HUES48 (cell line): Measurements from ENCODE around the gene ANKS1A.
"Not testable (repeated sequence)": the region's sequence is repeated elsewhere in the genome, so short reads cannot be mapped to it uniquely, and the experiment has no call there.

Experiments
- H3K27ac ChIP-seq: one replicate; pipeline ENCODE4 v1.7.0; 2013; ENCODE audit warnings: low read depth, low read length, inconsistent platforms
- H3K27me3 ChIP-seq: 2 replicates; pipeline ENCODE4 v1.6.1; 2013; ENCODE audit warnings: mild to moderate bottlenecking, low read length; ENCODE audit not compliant: control insufficient read depth, insufficient read depth
- H3K36me3 ChIP-seq: 2 replicates; pipeline ENCODE4 v1.6.1; 2013; ENCODE audit warnings: low read length; ENCODE audit not compliant: control insufficient read depth, insufficient read depth
- H3K4me1 ChIP-seq: 2 replicates; pipeline ENCODE4 v1.6.1; 2013; ENCODE audit warnings: mild to moderate bottlenecking, low read length; ENCODE audit not compliant: control insufficient read depth, insufficient read depth
- H3K4me3 ChIP-seq: 2 replicates; pipeline ENCODE4 v1.5.1; 2013; ENCODE audit warnings: mild to moderate bottlenecking, low read depth, low read length
- H3K9ac ChIP-seq: 2 replicates; pipeline ENCODE4 v1.6.1; 2013; ENCODE audit warnings: mild to moderate bottlenecking, low read depth, low read length, moderate library complexity
- H3K9me3 ChIP-seq: 2 replicates; pipeline ENCODE4 v1.6.1; 2013; ENCODE audit warnings: low read length; ENCODE audit not compliant: control insufficient read depth, insufficient read depth

ANKS1A gene

GRCh38 chr6:35136185-35136584, 247.1 kb downstream of the ANKS1A start:
- Histone ChIP-seq H3K27ac (no peak overlapping the region), H3K27me3 (no peaks in the 10 kb centered on the region), H3K4me1 (peaks cover 5% of the 10 kb centered on the region), H3K4me3 (no peak overlapping the region), H3K9me3 (no peaks in the 10 kb centered on the region), H3K36me3 (no peaks in the 10 kb centered on the region), H3K9ac (no peak overlapping the region)

- not testable (repeated sequence) for H3K9me3 ChIP-seq, H3K4me1 ChIP-seq, H3K9ac ChIP-seq, H3K27me3 ChIP-seq, H3K27ac ChIP-seq, H3K36me3 ChIP-seq, H3K4me3 ChIP-seq
Measured at GRCh38 chr6:35138191-35138590, 249.1 kb downstream of the ANKS1A start.

- Histone ChIP-seq H3K4me1 (peaks cover 5% of the 10 kb centered on the region), H3K4me3 (no peak overlapping the region), H3K9ac (no peak overlapping the region), H3K9me3 (no peaks in the 10 kb centered on the region), H3K27me3 (no peaks in the 10 kb centered on the region), H3K36me3 (no peaks in the 10 kb centered on the region), H3K27ac (no peak overlapping the region)
Measured at GRCh38 chr6:35139470-35139869, 250.4 kb downstream of the ANKS1A start.

GRCh38 chr6:35139924-35140638, 251.0 kb downstream of the ANKS1A start:
- Histone ChIP-seq H3K27ac (no peak overlapping the region), H3K9me3 (no peaks in the 10 kb centered on the region), H3K4me3 (no peak overlapping the region), H3K9ac (no peak overlapping the region), H3K27me3 (no peaks in the 10 kb centered on the region), H3K4me1 (peaks cover 5% of the 10 kb centered on the region), H3K36me3 (no peaks in the 10 kb centered on the region)

- no peak overlapping the region for H3K27ac ChIP-seq
Measured at GRCh38 chr6:35140639-35141006, 251.6 kb downstream of the ANKS1A start.

More at GRCh38 chr6:35140639-35141006, 251.6 kb downstream of the ANKS1A start:
- peaks cover 5% of the 10 kb centered on the region for H3K4me1 ChIP-seq
- H3K36me3 ChIP-seq: no peaks in the 10 kb centered on the region
- no peak overlapping the region for H3K9ac ChIP-seq
- H3K27me3 ChIP-seq: no peaks in the 10 kb centered on the region
- no peak overlapping the region for H3K4me3 ChIP-seq
- no peaks in the 10 kb centered on the region for H3K9me3 ChIP-seq
